ENCODE results near the gene HOXA3. TPM values are rescaled to one million over a fixed set of nuclear protein-coding genes. Genes with fewer than 3 reads are reported as not detected.

Gene HOXA3
- total and polyA plus RNA-seq, 2 of the 13 experiments (the other 11 are each of a cell fraction or from before 2014, with no cell fraction given): 2.9 to 4.6 TPM

DNA sequence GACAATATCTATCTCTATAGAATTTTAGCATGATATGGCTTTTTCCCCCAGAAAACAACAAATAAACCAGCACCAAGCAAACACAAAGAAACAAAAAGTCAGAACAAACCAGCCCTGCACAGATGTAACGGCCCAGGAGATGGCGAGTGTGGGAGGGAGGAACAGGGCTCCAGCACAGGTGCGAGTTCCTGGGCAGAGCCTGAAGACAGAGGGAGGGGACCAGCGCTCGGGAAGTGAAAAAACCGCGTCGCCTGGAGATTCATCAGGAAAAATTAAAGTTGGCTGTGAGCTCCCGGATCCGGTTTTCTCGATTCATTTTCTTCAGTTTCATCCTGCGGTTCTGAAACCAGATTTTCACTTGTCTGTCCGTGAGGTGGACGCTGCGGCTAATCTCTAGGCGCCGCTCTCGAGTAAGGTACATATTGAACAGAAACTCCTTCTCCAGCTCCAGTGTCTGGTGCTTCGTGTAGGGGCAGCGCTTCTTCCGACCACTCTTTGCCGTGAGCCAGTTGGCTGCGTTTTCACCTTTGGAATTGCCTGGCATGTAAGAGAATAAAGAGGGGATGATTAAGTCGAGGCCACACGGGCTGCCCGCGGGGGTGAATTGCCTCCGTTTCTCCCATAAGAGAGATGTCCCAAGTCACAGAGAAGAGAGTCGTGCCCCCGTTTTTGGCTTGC is 19.4 kb upstream of the HOXA3 start:
- Histone ChIP-seq H3K9me3 (ENCODE audit: low read length) (no peaks in the 10 kb centered on the region), H3K36me3 (replicated peaks in 1 of 2; ENCODE audit: control insufficient read depth in 1 of 2, insufficient read depth in 2 of 2, low read length in 2 of 2) (no peaks in the 10 kb centered on the region), H3K4me1 (ENCODE audit: insufficient read depth, low read length) (peaks cover 18% of the 10 kb centered on the region), H2AFZ (ENCODE audit: low read length) (no peak overlapping the region), H3K4me2 (ENCODE audit: low read depth, low read length) (peak overlapping the region; percentile 41), H3K4me3 (replicated peaks in 1 of 3; ENCODE audit: insufficient read depth in 1 of 3, low read depth in 2 of 3, low read length in 3 of 3) (no peak overlapping the region; a peak in 1 of 6 replicates), H3K27ac (ENCODE audit: extremely low read length, insufficient read depth, low read length) (no peak overlapping the region), H3K9ac (ENCODE audit: insufficient read depth, low read depth, low read length) (no peak overlapping the region), H4K20me1 (ENCODE audit: insufficient read depth, low read length) (no peaks in the 10 kb centered on the region), H3K27me3 (ENCODE audit: control insufficient read depth in 1 of 2, insufficient read depth in 2 of 2, low read length in 2 of 2) (peaks cover 0 to 62% of the 10 kb centered on the region in 2 experiments), H3K79me2 (ENCODE audit: insufficient read depth, low read length) (no peaks in the 10 kb centered on the region)
- ChIA-PET CTCF (ENCODE audit: low intra/inter-chr PET ratio, low total read pairs) (no interaction called here), POLR2A (interaction anchor here (0.9 kb wide), 1 partner anchor 11 kb away, joined by 3 read pairs; no protein-coding TSS in a partner anchor)
- no TSS peak for BruUV-seq (replicated peaks)
- no peak for DNase-seq (ENCODE audit: low spot score)
- FAIRE-seq: no peak
- in situ Hi-C loops (cut with HindIII; ENCODE audit: extremely low pct_ligation_motif_present, low pct_unique_long_range_greater_than_20kb) (loop anchor here (25.0 kb wide), 1 partner anchor 1084 kb away; no protein-coding TSS in a partner anchor), intact Hi-C loops (cut with micrococcal nuclease; ENCODE audit: unreplicated experiment) (no loop called here)
- peak; percentile 2 for TF ChIP-seq SKI (IDR thresholded peaks at IDR 0.05; ENCODE audit: partially characterized antibody)
- no peak for TF ChIP-seq SYNCRIP (IDR thresholded peaks at IDR 0.05; ENCODE audit: insufficient read depth, low read depth, low read length)
- peak; percentile 55; the same call in 1 of the 2 replicates for TF ChIP-seq EZH2 (conservative IDR thresholded peaks at IDR 0.05; ENCODE audit: low read depth, low read length)
- 58% methylated on average over 30 of the region's 30 CpGs for WGBS (ENCODE audit: low lambda C conversion rate)
- peak; percentile 51 for ATAC-seq

GRCh38 chr7:27171325-27171636 is 18.9 kb upstream of the HOXA3 start:
- no peak overlapping the region for H3K27ac ChIP-seq (ENCODE audit: extremely low read length, insufficient read depth, low read length)
- H3K9me3 ChIP-seq (ENCODE audit: low read length): no peaks in the 10 kb centered on the region
- no peaks in the 10 kb centered on the region for H4K20me1 ChIP-seq (ENCODE audit: insufficient read depth, low read length)
- no TSS peak for BruUV-seq (replicated peaks)
- intact Hi-C loops (cut with micrococcal nuclease; ENCODE audit: unreplicated experiment): no loop called here
- H3K4me1 ChIP-seq (ENCODE audit: insufficient read depth, low read length): peaks cover 18% of the 10 kb centered on the region
- H3K9ac ChIP-seq (ENCODE audit: insufficient read depth, low read depth, low read length): no peak overlapping the region
- ATAC-seq (peak; percentile 69), DNase-seq (ENCODE audit: low spot score) (peak; percentile 26), FAIRE-seq (no peak)
- no peaks in the 10 kb centered on the region for H3K36me3 ChIP-seq (replicated peaks in 1 of 2; ENCODE audit: control insufficient read depth in 1 of 2, insufficient read depth in 2 of 2, low read length in 2 of 2)
- in situ Hi-C loops (cut with HindIII; ENCODE audit: extremely low pct_ligation_motif_present, low pct_unique_long_range_greater_than_20kb): loop anchor here (25.0 kb wide), 1 partner anchor 1084 kb away; no protein-coding TSS in a partner anchor
- CTCF ChIA-PET (ENCODE audit: low intra/inter-chr PET ratio, low total read pairs): no interaction called here
- peak overlapping the region; percentile 41 for H3K4me2 ChIP-seq (ENCODE audit: low read depth, low read length)
- H2AFZ ChIP-seq (ENCODE audit: low read length): no peak overlapping the region
- 2% methylated on average over 7 of the region's 8 CpGs for WGBS (ENCODE audit: low lambda C conversion rate)
- no peaks in the 10 kb centered on the region for H3K79me2 ChIP-seq (ENCODE audit: insufficient read depth, low read length)
- POLR2A ChIA-PET: interaction anchor here (0.9 kb wide), 1 partner anchor 10 kb away, joined by 3 read pairs; no protein-coding TSS in a partner anchor
- H3K4me3 ChIP-seq (replicated peaks in 1 of 3; ENCODE audit: insufficient read depth in 1 of 3, low read depth in 2 of 3, low read length in 3 of 3): no peak overlapping the region; a peak in 1 of 6 replicates
- H3K27me3 ChIP-seq (ENCODE audit: control insufficient read depth in 1 of 2, insufficient read depth in 2 of 2, low read length in 2 of 2): peaks cover 0 to 60% of the 10 kb centered on the region in 2 experiments
- TF ChIP-seq IKZF1 (IDR thresholded peaks at IDR 0.05): no peak
- TF ChIP-seq NR2C2 (CRISPR knock-in tag; IDR thresholded peaks at IDR 0.05; ENCODE audit: borderline replicate concordance): no peak
- TF ChIP-seq ZNF446 (CRISPR knock-in tag; IDR thresholded peaks at IDR 0.05): no peak
- TF ChIP-seq ONECUT2 (CRISPR knock-in tag; IDR thresholded peaks at IDR 0.05): no peak
- peak; percentile 31; the same call in 1 of the 2 replicates for TF ChIP-seq RARA (CRISPR knock-in tag; IDR thresholded peaks at IDR 0.05)
- TF ChIP-seq ZNF225 (CRISPR knock-in tag; IDR thresholded peaks at IDR 0.05): no peak
- TF ChIP-seq, protein P1, sequence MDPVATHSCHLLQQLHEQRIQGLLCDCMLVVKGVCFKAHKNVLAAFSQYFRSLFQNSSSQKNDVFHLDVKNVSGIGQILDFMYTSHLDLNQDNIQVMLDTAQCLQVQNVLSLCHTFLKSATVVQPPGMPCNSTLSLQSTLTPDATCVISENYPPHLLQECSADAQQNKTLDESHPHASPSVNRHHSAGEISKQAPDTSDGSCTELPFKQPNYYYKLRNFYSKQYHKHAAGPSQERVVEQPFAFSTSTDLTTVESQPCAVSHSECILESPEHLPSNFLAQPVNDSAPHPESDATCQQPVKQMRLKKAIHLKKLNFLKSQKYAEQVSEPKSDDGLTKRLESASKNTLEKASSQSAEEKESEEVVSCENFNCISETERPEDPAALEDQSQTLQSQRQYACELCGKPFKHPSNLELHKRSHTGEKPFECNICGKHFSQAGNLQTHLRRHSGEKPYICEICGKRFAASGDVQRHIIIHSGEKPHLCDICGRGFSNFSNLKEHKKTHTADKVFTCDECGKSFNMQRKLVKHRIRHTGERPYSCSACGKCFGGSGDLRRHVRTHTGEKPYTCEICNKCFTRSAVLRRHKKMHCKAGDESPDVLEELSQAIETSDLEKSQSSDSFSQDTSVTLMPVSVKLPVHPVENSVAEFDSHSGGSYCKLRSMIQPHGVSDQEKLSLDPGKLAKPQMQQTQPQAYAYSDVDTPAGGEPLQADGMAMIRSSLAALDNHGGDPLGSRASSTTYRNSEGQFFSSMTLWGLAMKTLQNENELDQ (CRISPR knock-in tag; IDR thresholded peaks at IDR 0.05; ENCODE audit: borderline replicate concordance): no peak
- no peak for TF ChIP-seq ZNF468 (CRISPR knock-in tag; IDR thresholded peaks at IDR 0.05)
- no peak for TF ChIP-seq ATF5 (CRISPR knock-in tag; IDR thresholded peaks at IDR 0.05; ENCODE audit: low read depth)
- TF ChIP-seq ZNF530 (CRISPR knock-in tag; IDR thresholded peaks at IDR 0.05; ENCODE audit: low read depth): no peak
- TF ChIP-seq ZNF839 (CRISPR knock-in tag; IDR thresholded peaks at IDR 0.05; ENCODE audit: borderline replicate concordance): no peak
- TF ChIP-seq SOX6 (IDR thresholded peaks at IDR 0.05): no peak
- peak; percentile 28; the same call in 1 of the 2 replicates for TF ChIP-seq SOX6 (CRISPR knock-in tag; IDR thresholded peaks at IDR 0.05)

All from HepG2 (cell line).